GM21515 (cell line): ENCODE results near the gene CRY2.
"Not testable (repeated sequence)": the region's sequence is repeated elsewhere in the genome, so short reads cannot be mapped to it uniquely, and the experiment has no call there.

Source experiments
- ATAC-seq: cut with Tn5 transposase; IDR thresholded peaks from one replicate; pipeline ENCODE4 v1.9.1; 2021; ENCODE audit not compliant: unreplicated experiment

Gene CRY2

GRCh38 chr11:45897556-45897955 lies 50.3 kb downstream of the CRY2 start:
- no peak for ATAC-seq

DNA sequence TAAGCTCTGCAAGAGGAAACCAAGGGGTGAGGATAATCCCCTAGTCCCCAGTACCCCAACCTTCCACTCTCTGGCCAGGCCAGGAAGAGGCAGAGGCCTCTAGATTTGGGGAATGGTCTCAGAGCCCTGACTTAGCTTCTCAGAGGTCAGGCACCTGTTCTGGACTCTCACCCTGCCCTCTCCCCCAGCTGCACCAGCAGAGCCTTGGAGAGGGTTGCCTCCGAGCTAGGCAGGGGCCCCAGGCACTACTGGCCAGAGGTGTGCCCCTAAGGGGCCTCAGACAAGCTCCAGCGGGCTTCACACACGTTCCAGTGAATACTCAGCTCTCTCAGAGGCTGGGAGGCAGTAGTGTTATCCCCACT lies 51.8 kb downstream of the CRY2 start:
- no peak for ATAC-seq

DNA sequence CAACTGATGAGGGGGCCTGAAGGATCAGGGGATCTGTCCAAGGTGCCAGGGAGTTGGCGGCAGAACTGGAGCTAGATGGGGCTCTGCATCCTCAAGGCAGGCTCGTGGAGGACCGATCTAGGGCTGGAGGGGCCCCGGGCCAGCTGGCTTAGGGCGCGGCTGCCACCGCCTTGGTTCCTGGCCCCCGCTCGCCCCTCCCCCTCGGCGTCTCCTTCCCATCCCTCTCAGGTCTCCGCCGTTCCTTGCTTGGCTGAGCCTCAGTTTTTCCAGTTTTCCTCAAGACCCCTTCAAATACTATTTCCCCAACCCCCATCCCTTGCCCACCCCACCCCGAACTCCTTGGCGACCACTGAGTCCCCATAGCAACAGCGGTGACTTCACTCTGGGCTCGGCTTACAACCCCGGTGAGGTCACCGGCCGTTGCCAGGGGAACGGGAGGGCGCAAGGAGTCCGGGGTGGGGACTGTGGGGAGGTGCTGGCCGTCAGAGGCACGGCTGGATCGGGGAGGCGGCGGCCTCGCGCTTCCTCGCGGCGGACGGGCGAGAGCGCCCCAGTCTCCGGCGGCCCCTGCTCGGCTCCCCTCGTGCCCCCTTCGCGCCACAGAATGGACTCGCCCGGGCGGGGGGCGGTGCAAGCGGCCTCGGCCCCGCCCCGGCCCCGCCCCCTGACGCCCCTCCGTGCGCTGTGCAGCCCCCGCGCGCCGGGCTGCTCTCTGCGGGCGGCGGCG lies 52.3 kb downstream of the CRY2 start:
- peak; percentile 49 for ATAC-seq

- ATAC-seq = not testable (repeated sequence)
These were observed 53.0 kb downstream of the CRY2 start for GRCh38 chr11:45900175-45900800.

DNA sequence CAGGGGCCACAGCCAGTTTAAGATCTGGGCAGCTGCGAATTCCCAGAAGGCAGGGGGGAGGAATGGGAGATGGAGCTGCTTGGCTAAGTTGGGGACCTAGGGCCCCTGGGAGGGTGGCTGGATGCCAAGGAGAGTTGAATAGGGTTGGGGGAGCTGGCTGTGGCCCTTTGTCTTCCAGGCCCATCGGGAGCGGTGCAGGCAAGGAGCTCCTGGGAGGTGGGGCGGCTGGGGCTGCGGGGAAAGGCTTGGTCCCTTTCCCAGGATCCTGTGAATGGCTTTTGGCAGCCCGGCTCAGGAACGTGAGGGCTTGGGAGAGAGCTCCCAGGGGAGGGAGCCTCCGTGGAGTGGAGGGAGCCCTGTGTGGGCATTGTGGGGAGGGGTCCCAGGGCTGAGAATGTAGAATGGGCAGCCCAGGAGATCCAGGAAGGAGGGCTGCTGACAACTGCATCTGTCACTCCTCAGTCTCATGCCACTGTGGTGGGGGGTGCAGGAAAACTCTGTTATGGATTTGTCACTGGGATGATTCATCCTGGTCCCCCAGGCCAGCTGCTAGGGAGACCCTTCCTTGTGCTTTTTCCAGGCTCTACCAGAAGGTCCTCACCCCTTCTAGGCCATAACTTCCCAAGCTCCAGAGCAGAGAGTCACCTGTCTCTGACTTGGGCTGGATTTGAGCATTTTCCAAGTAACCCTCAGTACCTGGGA lies 53.8 kb downstream of the CRY2 start:
- no peak for ATAC-seq

GRCh38 chr11:45901626-45902025 lies 54.4 kb downstream of the CRY2 start:
- ATAC-seq = no peak

- ATAC-seq = no peak
These were observed 55.4 kb downstream of the CRY2 start for GRCh38 chr11:45902452-45903380.

- ATAC-seq = no peak
These were observed 57.1 kb downstream of the CRY2 start for GRCh38 chr11:45904309-45904915.

- no peak for ATAC-seq
These were observed 57.8 kb downstream of the CRY2 start for GRCh38 chr11:45905095-45905494.

DNA sequence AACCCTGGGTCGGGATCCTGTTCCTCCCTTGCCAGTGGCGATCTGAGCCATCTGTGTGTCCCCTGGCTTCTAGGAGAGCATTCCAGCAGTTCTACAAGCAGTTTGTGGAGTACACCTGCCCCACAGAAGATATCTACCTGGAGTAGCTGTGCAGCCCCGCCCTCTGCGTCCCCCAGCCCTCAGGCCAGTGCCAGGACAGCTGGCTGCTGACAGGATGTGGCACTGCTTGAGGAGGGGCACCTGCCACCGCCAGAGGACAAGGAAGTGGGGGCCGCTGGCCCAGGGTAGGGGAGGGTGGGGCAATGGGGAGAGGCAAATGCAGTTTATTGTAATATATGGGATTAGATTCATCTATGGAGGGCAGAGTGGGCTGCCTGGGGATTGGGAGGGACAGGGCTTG lies 58.3 kb downstream of the CRY2 start:
- not testable (repeated sequence) for ATAC-seq

DNA sequence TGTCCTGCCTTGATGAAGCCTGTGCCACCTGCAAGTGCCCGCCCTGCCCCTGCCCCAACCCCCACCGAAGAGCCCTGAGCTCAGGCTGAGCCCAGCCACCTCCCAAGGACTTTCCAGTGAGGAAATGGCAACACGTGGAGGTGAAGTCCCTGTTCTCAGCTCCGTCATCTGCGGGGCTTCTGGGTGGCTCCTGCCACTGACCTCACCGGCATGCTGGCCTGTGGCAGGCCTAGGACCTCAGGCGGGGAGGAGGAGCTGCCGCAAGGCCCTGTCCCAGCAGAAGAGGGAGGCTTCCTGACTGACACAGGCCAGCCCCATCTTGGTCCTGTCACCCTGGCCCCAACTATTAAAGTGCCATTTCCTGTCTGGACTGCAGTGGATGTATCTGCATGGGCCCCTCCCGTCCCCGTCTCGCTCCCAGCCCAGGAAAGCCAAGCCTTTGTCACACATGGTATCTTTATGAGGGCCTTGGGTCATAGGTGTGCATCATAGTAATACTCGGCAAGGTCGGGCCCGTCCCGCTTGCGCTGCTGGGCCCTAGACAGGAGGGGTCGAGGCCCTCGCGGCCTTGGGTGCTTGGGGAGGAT lies 58.9 kb downstream of the CRY2 start:
- no peak for ATAC-seq

DNA sequence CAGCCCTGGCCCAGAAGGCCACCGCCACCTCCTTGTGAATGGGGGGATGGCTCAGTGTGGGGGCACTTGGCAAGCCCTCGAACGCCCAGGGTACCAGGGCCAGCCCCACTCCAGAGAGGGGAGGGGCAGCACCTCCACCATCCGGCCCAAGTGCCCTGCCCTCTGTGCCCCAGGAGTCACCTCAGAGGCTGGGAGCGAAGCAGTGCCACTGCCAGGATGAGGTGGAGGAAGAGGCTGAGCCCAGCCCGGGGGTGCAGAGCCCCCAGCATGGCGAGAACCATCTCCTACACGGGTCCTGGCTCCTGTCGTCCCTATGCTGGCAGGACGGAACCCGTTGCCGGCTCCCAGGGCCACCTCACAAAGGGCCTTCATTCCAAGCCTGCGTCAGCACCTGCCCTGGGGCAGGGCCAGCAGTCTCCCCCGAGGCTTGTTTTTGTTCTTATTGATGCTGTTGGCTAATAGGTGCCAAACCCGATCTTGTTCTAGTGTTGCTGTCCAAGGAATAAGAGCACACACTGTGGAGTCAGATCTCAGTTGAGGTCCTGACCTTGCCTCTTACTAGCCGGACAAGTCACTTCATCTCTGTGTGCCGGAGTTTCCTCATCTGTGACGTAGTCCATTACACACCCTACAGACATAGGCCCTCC lies 59.8 kb downstream of the CRY2 start, which contains the start of gene FREY1:
FREY1 (minus strand) TSS at position 307 of the 647 bp plus-strand sequence; CDS start at position 281, 26 bp downstream.
- no peak for ATAC-seq

DNA sequence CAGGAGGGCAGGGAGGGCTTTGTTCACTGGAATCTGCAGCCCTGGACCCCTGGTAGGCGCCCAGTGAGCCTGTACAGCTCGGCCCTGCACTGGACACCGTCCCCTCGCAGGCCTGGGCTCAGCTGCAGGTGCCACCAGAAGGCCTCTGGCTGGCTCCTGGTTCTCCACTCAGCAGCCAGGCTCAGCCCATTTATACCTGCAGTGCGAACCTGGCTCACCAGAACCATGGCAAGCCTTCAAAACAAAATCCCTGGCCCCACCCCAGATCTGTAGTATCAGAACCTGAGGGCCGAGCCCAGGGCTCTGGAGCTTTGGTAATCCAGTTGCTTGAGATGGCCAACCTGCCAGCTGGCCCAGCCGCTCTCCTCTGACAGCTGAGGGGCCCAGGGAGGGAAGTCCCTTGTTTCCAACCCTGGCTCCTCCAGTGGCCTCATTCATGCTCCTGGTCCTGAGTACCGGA lies 60.7 kb downstream of the CRY2 start:
- ATAC-seq = no peak

GRCh38 chr11:45909594-45910475 lies 62.6 kb downstream of the CRY2 start:
- no peak for ATAC-seq

- ATAC-seq = no peak
These were observed 63.3 kb downstream of the CRY2 start for GRCh38 chr11:45910623-45911022.

GRCh38 chr11:45913514-45913913 lies 66.2 kb downstream of the CRY2 start:
- ATAC-seq = no peak

- ATAC-seq = no peak
These were observed 66.8 kb downstream of the CRY2 start for GRCh38 chr11:45913942-45914635.

GRCh38 chr11:45915446-45915845 lies 68.2 kb downstream of the CRY2 start:
- ATAC-seq = no peak
